Medulla oblongata (tissue), 1 donor: ENCODE data around the gene DGKI.

Experiments used
- DNase-seq: peaks from one replicate; pipeline ENCODE4 v3.0.0-alpha.2; 2015; ENCODE audit errors: extremely low spot score

The DGKI gene

GRCh38 chr7:137656227-137656849 lies 190.4 kb downstream of the DGKI start:
- DNase-seq = peak; percentile 91

- DNase-seq = no peak
Measured at GRCh38 chr7:137655804-137656203, 191.0 kb downstream of the DGKI start.

GRCh38 chr7:137652721-137653120 lies 194.1 kb downstream of the DGKI start:
- no peak for DNase-seq

- DNase-seq = no peak
Measured at GRCh38 chr7:137647905-137648565, 198.7 kb downstream of the DGKI start.

GRCh38 chr7:137642472-137642871 lies 204.3 kb downstream of the DGKI start:
- DNase-seq = no peak

- no peak for DNase-seq
Measured at GRCh38 chr7:137642031-137642430, 204.7 kb downstream of the DGKI start.

GRCh38 chr7:137636376-137636775 lies 210.4 kb downstream of the DGKI start:
- no peak for DNase-seq

GRCh38 chr7:137635874-137636273 lies 210.9 kb downstream of the DGKI start:
- DNase-seq = no peak

GRCh38 chr7:137635132-137635531 lies 211.6 kb downstream of the DGKI start:
- no peak for DNase-seq

- no peak for DNase-seq
Measured at GRCh38 chr7:137634356-137634755, 212.4 kb downstream of the DGKI start.

GRCh38 chr7:137633133-137633532 lies 213.6 kb downstream of the DGKI start:
- DNase-seq = no peak

GRCh38 chr7:137628216-137628615 lies 218.6 kb downstream of the DGKI start:
- peak; percentile 84 for DNase-seq

- DNase-seq = peak; percentile 81
Measured at GRCh38 chr7:137626469-137627067, 220.2 kb downstream of the DGKI start.

- DNase-seq = no peak
Measured at GRCh38 chr7:137625197-137625596, 221.6 kb downstream of the DGKI start.

GRCh38 chr7:137619181-137619580 lies 227.6 kb downstream of the DGKI start:
- DNase-seq = no peak

GRCh38 chr7:137618748-137619147 lies 228.0 kb downstream of the DGKI start:
- no peak for DNase-seq

- no peak for DNase-seq
Measured at GRCh38 chr7:137613006-137613525, 233.7 kb downstream of the DGKI start.

GRCh38 chr7:137611606-137612005 lies 235.2 kb downstream of the DGKI start:
- no peak for DNase-seq

- no peak for DNase-seq
Measured at GRCh38 chr7:137609500-137609899, 237.3 kb downstream of the DGKI start.

GRCh38 chr7:137606061-137606674 lies 240.6 kb downstream of the DGKI start:
- DNase-seq = peak; percentile 61

- DNase-seq = no peak
Measured at GRCh38 chr7:137603043-137603442, 243.7 kb downstream of the DGKI start.

GRCh38 chr7:137601642-137602041 lies 245.1 kb downstream of the DGKI start:
- no peak for DNase-seq

- no peak for DNase-seq
Measured at GRCh38 chr7:137597856-137598255, 248.9 kb downstream of the DGKI start.
